Testis (tissue), 2 donors: ENCODE measurements around the gene SHE.

ENCODE experiments used
- CTCF ChIP-seq, 3 experiments: fragments of 450-650 bp in 2 of 3; fragments of 200-600 bp in 1 of 3; sonication (generic) in 1 of 3; IDR thresholded peaks; one replicate each; pipeline ENCODE4 v1.5.1; 2016 to 2019; ENCODE audit warnings: antibody characterized with exemption in 3 of 3, mild to moderate bottlenecking in 2 of 3, moderate library complexity in 1 of 3
- POLR2A ChIP-seq: fragments of 450-650 bp; IDR thresholded peaks from one replicate; pipeline ENCODE4 v1.6.1; 2017; ENCODE audit warnings: antibody characterized with exemption, mild to moderate bottlenecking, moderate library complexity

- TF ChIP-seq CTCF (IDR thresholded peaks at IDR 0.05): no peak
- no peak for TF ChIP-seq POLR2A
Observed at GRCh38 chr1:154524881-154525280, 22.7 kb upstream of the SHE start.
